HL-60 (cell line): Measurements from ENCODE around the gene B4GALNT4.
"Not testable (repeated sequence)": the region's sequence is repeated elsewhere in the genome, so short reads cannot be mapped to it uniquely, and the experiment has no call there.

Experiments used
- GABPA ChIP-seq: IDR thresholded peaks from 2 replicates; pipeline ENCODE4 v1.6.1; 2012; ENCODE audit warnings: low read depth
- POLR2AphosphoS5 ChIP-seq: IDR thresholded peaks from 2 replicates; pipeline ENCODE4 v1.6.1; 2012; ENCODE audit warnings: low read depth
- TF ChIP-seq, protein P1 (sequence below): IDR thresholded peaks from one replicate; pipeline ENCODE4 v1.5.1; 2011; ENCODE audit warnings: low read length, control low read depth, inconsistent platforms; ENCODE audit not compliant: insufficient read depth
- TF ChIP-seq, protein P2 (sequence below): IDR thresholded peaks from 2 replicates; pipeline ENCODE4 v1.6.1; 2012; ENCODE audit warnings: low read depth; ENCODE audit not compliant: insufficient replicate concordance

- TF ChIP-seq GABPA, POLR2AphosphoS5: not testable (repeated sequence)
- TF ChIP-seq, protein P1, sequence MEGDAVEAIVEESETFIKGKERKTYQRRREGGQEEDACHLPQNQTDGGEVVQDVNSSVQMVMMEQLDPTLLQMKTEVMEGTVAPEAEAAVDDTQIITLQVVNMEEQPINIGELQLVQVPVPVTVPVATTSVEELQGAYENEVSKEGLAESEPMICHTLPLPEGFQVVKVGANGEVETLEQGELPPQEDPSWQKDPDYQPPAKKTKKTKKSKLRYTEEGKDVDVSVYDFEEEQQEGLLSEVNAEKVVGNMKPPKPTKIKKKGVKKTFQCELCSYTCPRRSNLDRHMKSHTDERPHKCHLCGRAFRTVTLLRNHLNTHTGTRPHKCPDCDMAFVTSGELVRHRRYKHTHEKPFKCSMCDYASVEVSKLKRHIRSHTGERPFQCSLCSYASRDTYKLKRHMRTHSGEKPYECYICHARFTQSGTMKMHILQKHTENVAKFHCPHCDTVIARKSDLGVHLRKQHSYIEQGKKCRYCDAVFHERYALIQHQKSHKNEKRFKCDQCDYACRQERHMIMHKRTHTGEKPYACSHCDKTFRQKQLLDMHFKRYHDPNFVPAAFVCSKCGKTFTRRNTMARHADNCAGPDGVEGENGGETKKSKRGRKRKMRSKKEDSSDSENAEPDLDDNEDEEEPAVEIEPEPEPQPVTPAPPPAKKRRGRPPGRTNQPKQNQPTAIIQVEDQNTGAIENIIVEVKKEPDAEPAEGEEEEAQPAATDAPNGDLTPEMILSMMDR, result not testable (repeated sequence)
- TF ChIP-seq, protein P2, sequence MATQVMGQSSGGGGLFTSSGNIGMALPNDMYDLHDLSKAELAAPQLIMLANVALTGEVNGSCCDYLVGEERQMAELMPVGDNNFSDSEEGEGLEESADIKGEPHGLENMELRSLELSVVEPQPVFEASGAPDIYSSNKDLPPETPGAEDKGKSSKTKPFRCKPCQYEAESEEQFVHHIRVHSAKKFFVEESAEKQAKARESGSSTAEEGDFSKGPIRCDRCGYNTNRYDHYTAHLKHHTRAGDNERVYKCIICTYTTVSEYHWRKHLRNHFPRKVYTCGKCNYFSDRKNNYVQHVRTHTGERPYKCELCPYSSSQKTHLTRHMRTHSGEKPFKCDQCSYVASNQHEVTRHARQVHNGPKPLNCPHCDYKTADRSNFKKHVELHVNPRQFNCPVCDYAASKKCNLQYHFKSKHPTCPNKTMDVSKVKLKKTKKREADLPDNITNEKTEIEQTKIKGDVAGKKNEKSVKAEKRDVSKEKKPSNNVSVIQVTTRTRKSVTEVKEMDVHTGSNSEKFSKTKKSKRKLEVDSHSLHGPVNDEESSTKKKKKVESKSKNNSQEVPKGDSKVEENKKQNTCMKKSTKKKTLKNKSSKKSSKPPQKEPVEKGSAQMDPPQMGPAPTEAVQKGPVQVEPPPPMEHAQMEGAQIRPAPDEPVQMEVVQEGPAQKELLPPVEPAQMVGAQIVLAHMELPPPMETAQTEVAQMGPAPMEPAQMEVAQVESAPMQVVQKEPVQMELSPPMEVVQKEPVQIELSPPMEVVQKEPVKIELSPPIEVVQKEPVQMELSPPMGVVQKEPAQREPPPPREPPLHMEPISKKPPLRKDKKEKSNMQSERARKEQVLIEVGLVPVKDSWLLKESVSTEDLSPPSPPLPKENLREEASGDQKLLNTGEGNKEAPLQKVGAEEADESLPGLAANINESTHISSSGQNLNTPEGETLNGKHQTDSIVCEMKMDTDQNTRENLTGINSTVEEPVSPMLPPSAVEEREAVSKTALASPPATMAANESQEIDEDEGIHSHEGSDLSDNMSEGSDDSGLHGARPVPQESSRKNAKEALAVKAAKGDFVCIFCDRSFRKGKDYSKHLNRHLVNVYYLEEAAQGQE, result not testable (repeated sequence)
Measured at GRCh38 chr11:389369-389768, 20.1 kb downstream of the B4GALNT4 start.
